ENCODE results near the gene CACNG3. TPM values are rescaled to one million over a fixed set of nuclear protein-coding genes. Genes with fewer than 3 reads are reported as not detected.

Gene CACNG3
- total and polyA plus RNA-seq, 10 donors = not detected

GRCh38 chr16:24353622-24354021, 97.5 kb downstream of the CACNG3 start:
- peaks cover 0 to 14% (median 0%) of the 10 kb centered on the region in 7 donors for H3K27me3 ChIP-seq (replicated peaks in 1 of 7)
- no peaks in the 10 kb centered on the region for H3K4me1 ChIP-seq
- H3K4me3 ChIP-seq = no peak overlapping the region
- intact Hi-C loops (cut with DNase I; ENCODE audit: low total_unique reads) = no loop called here
- TF ChIP-seq CTCF (IDR thresholded peaks at IDR 0.05 in 8 of 11, conservative IDR thresholded peaks at IDR 0.05 in 3 of 11) (no peak), POLR2AphosphoS5 (IDR thresholded peaks at IDR 0.05) (no peak), POLR2A (IDR thresholded peaks at IDR 0.05) (no peak)
- H3K27ac ChIP-seq = no peak overlapping the region
- no peak for DNase-seq
- 68 to 85% (median 72%) methylated on average over 5 of the region's 5 CpGs for WGBS, 5 donors
- no peaks in the 10 kb centered on the region for H3K36me3 ChIP-seq
- no peaks in the 10 kb centered on the region for H3K9me3 ChIP-seq

- WGBS, 5 donors = 75 to 84% (median 77%) methylated on average over 7 of the region's 7 CpGs
- Histone ChIP-seq H3K4me1 (no peaks in the 10 kb centered on the region), H3K27me3 (replicated peaks in 1 of 7) (peaks cover 0 to 26% (median 0%) of the 10 kb centered on the region in 7 donors), H3K27ac (no peak overlapping the region), H3K4me3 (no peak overlapping the region), H3K9me3 (no peaks in the 10 kb centered on the region), H3K36me3 (no peaks in the 10 kb centered on the region)
- intact Hi-C loops (cut with DNase I; ENCODE audit: low total_unique reads) = no loop called here
- no peak for TF ChIP-seq POLR2A (IDR thresholded peaks at IDR 0.05)
- TF ChIP-seq POLR2AphosphoS5 (IDR thresholded peaks at IDR 0.05) = no peak
- no peak for TF ChIP-seq CTCF (IDR thresholded peaks at IDR 0.05 in 8 of 11, conservative IDR thresholded peaks at IDR 0.05 in 3 of 11)
- DNase-seq = no peak
Measured at GRCh38 chr16:24357511-24357910, 101.4 kb downstream of the CACNG3 start.

- Histone ChIP-seq H3K36me3 (no peaks in the 10 kb centered on the region), H3K4me1 (no peaks in the 10 kb centered on the region), H3K27me3 (replicated peaks in 1 of 7) (peaks cover 0 to 26% (median 0%) of the 10 kb centered on the region in 7 donors), H3K27ac (no peak overlapping the region), H3K4me3 (no peak overlapping the region), H3K9me3 (no peaks in the 10 kb centered on the region)
- WGBS, 5 donors = 69 to 81% (median 70%) methylated on average over 5 of the region's 5 CpGs
- DNase-seq = no peak
- intact Hi-C loops (cut with DNase I; ENCODE audit: low total_unique reads) = no loop called here
- TF ChIP-seq POLR2AphosphoS5 (IDR thresholded peaks at IDR 0.05) (no peak), CTCF (IDR thresholded peaks at IDR 0.05 in 8 of 11, conservative IDR thresholded peaks at IDR 0.05 in 3 of 11) (no peak), POLR2A (IDR thresholded peaks at IDR 0.05) (no peak)
Measured at GRCh38 chr16:24358117-24358516, 102.0 kb downstream of the CACNG3 start.

GRCh38 chr16:24359490-24359889, 103.4 kb downstream of the CACNG3 start:
- Histone ChIP-seq H3K4me1 (no peaks in the 10 kb centered on the region), H3K4me3 (no peak overlapping the region), H3K27ac (no peak overlapping the region), H3K36me3 (no peaks in the 10 kb centered on the region), H3K27me3 (replicated peaks in 1 of 7) (peaks cover 0 to 26% (median 0%) of the 10 kb centered on the region in 7 donors), H3K9me3 (no peaks in the 10 kb centered on the region)
- intact Hi-C loops (cut with DNase I; ENCODE audit: low total_unique reads) = no loop called here
- no peak for DNase-seq
- TF ChIP-seq CTCF (IDR thresholded peaks at IDR 0.05 in 8 of 11, conservative IDR thresholded peaks at IDR 0.05 in 3 of 11) (no peak), POLR2A (IDR thresholded peaks at IDR 0.05) (no peak), POLR2AphosphoS5 (IDR thresholded peaks at IDR 0.05) (no peak)

Measured in spleen (tissue), 11 donors.